ENCODE results near the gene TTC22.

Gene TTC22

DNA sequence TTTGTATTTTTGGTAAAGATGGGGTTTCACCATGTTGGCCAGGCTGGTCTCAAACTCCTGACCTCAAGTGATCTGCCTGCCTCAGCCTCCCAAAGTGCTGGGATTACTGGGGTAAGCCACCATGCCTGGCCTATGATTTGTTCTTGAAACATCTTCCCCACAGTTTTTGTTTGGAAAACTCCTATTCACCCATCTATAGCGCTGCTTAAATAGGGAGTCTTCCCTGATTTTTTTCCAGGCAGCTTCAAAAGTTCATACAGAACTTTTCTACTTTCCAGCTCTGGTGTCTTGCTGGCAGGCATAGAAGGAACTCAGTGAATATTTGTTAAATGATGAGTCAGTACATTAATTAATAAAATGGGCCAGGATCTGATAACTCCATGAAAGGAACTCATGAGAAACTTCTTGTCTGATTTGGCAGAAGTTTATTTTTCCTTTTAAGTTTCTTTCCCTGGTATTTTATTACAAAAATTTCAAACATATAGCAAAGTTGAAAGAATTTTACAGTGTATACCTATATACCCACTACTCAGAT is 33.0 kb upstream of the TTC22 start:
- no peak for DNase-seq (ENCODE audit: low read depth, low spot score)

DNA sequence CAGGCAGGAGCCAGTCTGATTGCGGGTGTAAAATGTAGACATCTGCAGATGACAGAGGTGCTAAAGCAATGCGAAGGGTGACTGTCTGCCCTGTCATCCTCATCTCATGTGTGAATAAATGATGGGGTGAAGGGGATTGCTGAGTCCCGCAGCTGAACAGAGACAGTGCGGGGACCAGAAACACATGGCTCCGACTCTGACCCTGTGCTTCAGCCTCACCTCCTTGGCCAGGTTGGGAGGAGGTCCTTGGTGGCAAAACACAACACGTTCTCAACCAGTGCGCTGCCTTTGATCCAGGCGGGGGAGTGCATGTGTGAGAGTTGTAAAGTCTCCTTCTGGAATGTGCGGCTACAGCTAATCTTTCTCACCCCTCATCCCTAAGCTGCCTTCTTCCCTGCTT is 32.0 kb upstream of the TTC22 start:
- no peak for DNase-seq (ENCODE audit: low read depth, low spot score)

DNA sequence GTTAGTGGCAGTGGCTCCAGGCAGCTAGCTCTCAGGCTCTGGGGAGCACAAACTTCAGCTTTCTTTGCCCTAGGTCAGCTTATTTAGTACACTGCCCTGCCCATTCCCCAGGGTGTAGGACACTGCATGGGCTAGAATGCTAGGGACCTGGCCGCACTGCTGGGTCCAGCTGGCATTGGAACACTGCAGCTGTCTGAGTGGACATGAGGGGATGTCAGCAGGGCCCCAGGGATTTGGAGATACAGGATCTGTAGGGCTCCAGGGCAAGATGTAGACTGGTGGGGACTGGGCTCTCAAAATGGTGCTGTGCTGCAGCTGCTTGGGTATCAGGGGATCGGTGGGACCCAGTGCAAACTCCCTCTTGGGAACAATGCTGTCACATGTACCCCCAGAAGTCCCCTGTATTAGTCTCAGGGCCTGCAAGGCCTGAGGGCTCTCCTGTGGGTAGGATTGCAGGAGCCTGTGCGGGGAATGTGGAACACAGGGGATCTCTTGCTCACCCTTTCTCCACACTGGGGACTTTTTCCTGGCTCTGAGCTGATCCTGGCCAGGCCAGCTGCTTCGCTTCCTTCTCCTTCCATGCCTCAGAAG is 25.2 kb upstream of the TTC22 start:
- DNase-seq (ENCODE audit: low read depth, low spot score), result no peak

DNA sequence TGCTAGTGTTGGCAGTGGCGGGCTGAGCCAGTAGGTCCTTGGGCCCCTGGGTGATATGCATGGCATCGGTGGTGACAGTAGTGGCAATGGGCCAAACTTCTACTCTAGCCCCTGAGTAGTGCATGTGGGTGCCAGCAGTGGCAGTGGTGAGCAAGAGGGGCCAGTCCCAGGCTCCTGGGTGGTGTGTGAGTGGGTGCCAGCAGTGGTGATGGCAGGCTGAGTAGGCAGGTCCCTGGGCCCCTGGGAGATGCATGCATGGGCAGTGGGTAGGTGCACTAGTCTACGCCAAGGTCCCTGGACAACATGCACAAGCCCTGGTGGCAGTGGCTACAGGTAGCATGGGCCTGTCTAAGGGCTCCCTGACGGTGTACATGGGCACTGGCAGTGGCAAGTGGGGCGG is 24.6 kb upstream of the TTC22 start:
- DNase-seq (ENCODE audit: low read depth, low spot score), result no peak

DNA sequence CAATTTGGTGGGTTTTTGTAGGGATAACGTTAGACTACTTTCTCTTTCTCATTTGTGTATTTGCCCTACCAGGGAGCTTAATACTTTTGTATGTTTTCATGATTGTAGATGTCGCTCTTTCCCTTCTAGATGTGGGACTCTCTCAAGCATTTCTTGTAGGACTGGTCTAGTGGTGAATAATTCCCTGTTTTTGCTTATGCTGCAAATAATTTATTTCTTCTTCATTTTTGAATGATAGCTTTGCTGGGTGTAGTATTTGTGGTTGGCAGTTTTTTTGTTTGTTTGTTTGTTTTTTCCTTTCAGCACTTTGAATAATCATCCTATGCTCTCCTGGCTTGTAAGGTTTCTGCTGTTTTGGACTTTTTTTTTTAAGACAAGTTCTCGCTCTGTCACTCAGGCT is 22.5 kb upstream of the TTC22 start:
- DNase-seq (ENCODE audit: low read depth, low spot score), result no peak

DNA sequence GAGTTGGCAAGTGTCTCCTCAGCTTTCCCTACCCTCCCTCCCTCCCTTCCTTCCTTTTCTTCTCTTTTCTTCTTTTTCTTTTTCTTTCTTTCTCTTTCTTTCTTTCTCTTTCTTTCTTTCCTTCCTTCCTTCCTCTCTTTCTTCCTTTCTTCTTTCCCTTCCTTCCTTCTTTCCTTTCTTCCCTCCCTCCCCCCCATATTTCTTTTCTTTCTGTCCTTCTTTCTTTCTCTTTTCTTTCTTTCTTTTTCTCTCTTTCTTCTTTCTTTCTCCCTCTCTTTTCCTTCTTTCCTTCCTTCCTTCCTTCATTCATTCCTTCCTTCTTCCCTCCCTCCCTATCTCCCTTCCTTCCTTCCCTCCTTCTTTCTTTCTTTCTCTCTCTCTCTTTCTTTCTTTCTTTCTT is 18.6 kb upstream of the TTC22 start:
- no peak for DNase-seq (ENCODE audit: low read depth, low spot score)

DNA sequence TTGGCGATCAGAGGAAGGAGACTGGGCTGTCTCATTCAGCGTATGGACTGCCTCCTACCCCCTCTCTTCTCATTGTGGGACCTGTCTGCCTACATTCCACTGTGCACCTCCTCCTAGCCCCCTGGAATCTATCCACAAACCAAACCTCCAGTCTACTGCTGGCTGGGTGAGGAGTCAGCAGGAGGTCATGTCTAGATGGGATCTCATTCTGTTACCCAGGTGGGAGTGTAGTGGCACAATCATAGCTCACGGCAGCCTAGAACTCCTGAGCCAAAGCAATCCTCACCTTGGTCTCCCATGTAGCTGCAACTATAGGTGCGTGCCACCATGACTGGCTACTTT is 18.0 kb upstream of the TTC22 start:
- DNase-seq (ENCODE audit: low read depth, low spot score), result no peak

DNA sequence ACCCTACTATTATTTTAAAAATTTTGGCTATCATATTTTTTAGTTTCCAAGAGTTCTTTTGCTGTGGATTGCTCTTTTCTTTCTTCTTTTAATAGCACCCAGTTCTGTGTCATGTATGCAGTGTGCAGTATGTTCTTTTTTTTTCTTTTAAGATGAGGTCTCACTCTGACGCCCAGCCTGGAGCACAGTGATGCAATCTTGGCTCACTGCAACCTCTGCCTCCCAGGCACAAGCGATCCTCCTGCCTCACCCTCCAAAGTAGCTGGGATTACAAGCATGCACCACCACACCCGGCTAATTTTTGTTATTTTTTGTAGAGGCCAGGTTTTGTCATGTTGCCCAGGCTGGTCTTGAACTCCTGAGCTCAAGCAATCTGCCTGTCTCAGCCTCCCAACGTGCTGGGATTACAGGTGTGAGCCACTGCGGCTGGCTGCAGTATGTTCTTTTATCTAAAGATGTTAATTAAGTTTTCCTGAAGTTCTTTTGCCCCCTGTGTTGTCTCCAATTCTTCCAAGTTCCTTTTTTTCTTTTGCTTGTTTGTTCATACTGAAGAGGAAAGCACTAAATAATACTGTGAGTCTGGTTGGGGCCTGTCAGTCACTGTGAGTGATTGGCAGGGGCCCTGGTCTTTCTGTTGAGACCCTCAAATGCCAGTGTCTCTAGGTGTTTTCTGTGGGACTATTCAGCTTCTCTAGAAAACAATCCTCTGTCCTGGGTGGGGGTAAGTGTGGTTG is 17.5 kb upstream of the TTC22 start:
- no peak for DNase-seq (ENCODE audit: low read depth, low spot score)

DNA sequence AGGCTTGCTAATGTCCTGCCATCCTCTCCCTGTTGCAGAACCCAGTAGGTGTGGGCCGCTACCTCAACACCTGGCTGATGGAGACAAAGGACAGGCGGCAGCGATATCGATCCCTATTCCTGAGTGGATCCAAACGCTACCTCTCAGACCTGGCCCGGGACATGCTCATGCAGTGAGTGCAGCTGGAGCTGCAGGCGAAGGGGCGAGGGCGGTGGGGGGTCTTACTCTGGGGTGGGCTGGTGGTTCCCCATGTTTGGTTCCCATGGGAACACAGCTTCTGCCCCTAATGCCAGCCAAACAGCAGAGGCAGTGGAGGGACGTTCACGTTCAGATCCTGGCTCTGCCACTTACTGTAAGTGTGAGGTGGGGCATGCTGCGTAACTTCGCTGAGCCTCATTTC is 15.8 kb upstream of the TTC22 start:
- DNase-seq (ENCODE audit: low read depth, low spot score), result no peak

DNA sequence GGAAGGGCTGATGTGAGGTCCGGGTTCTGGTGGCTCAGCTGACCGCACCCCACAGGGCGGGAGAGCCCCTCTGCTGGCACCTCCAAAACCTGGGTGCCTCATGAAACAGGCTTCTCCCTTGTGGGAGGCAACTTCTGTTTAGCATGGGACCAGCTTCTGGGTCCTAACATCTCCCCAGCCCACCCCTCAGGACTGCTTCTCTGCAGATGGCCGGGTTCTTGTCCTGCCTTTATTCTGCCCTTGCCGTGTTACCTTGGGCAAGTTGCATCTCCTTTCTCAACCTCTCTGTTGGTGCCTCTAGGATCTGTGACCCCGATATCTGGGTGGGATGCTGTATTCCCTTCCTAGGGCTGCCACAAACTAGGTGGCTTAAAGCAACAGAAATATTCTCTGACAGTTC is 15.0 kb upstream of the TTC22 start:
- no peak for DNase-seq (ENCODE audit: low read depth, low spot score)

DNA sequence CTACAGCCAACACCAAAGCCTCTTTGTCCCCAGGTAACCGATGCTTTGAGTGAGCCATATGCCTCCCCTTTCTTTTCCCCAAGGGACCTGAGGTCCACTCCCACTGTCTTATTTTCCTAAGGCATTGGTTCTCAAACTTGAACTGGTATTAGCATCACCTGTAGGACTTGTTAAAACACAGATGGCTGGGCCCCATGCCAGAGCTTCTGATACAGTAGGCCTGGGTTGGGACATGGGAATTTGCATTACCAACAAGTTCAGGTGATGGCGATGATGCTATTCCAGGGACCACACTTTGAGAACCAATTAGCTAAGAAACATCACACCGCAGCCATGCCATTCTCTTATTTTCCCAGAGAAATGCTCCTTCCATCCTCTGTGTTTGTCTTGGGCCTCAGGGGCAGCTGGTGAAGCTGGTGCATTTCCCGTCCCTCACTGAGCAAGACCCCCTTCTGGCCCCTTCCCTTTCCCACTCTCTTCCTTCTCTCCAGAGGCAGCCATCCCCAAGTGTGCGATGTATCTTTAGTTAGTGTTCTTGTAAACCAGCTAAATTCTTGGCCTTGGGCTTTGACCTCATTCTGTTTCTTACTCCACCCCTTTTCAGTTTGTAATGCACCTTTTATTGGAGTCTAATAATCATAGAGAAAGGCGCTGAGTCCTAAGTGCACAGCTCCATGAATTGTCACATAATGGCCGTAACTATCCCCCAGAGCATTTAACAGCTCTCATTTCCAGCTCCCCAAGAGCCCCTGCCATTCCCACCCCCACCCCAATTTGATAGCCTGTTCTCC is 14.2 kb upstream of the TTC22 start:
- DNase-seq (ENCODE audit: low read depth, low spot score), result no peak

DNA sequence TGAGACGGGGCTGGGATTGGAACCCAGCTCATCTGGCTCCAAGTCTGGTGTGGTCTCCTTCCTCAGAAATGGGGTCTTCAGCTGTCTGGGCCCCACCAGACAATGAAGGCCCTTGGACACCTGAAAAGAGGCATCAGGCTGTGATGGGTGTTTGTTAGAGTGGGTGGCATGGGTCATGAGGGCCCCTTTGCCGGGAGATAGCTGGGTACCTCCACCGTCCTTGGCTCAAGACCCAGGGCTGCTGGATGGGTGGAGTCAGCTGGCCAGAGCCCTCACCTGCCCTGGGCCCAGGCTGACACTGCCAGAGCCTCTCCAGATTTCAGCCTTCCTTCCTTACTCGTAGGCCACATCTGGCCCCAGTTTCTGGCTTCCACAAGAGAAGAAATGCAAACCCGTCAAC is 13.4 kb upstream of the TTC22 start:
- no peak for DNase-seq (ENCODE audit: low read depth, low spot score)

DNA sequence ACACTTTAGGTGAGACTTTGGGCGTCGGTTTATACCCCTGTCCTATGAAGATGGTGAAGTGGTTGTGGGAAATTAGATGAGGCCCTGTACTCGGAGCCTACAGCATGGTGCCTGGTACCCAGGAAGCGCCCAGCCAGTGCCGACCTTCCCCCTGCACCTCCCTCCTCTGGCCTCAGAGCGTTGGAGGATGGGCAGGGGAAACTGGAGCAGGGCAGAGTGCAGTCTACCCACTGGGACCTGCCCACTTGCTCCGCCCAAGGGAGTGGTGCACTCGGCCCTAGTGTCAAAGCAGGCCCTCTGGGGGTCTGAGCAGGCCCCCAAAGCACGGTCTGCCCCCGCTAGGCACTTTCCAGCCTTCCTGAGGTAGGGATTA is 13.0 kb upstream of the TTC22 start:
- DNase-seq (ENCODE audit: low read depth, low spot score), result no peak

DNA sequence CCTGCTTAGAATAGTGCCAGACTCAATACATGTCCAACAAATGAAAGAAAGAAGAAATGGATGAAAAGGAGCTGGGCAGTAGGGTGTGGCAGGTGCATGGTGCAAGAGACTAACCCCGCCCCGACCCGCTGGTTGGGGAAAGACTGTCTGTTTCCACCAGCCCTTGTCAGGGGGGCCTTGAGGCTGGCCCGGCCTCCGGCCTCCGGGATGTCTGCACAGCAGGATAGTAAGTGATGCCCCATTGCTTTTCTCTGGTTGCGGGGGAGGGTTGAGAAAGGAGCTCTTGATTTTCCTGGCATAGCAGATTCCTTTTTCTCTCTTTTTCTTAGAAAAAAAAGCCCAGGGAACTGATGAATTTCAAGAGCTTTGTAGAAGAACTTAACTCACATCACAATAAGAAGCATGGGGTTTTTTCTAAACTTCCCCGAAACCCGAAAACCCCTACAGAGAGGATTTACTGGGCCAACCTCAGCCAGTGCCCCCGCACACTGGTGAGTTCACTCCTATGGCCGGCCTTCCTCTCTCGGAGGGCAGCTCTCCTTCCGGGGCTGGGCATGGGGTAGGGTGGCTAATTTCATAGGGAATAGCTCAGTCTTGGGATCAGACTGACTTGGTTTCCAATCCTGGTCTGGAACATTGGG is 12.5 kb upstream of the TTC22 start:
- DNase-seq (ENCODE audit: low read depth, low spot score), result no peak

DNA sequence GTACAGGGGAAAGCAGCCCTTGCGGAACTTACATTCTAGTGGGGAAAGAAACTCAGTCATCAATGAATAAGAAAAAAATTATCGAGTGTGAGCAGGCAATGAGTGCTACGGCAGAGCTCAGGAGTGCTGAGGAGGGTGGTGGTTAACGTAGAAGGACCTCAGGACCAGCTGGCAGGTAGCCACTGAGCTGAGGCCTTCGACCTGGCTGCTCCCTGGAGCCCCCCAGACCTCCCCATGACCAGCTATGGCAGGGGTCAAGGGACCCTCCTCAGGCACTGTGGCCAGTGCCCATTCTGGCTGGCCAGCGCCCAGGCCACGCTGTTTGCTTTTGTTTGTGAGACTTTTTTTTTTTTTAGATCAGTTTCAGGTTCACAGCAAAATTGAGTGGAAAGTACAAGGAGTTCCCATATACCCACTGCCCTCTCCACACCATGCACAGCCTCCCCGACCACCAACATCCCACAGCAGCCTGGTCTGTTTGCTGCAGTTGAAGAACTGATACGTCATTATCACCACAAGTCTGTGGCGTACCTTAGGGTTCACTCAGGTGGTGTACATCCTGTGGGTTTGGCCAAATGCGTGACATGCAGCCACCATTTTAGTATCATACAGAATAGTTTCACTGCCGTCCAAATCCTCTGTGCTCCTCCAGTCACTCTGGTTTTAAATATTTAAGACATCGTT is 11.8 kb upstream of the TTC22 start:
- DNase-seq (ENCODE audit: low read depth, low spot score), result no peak

DNA sequence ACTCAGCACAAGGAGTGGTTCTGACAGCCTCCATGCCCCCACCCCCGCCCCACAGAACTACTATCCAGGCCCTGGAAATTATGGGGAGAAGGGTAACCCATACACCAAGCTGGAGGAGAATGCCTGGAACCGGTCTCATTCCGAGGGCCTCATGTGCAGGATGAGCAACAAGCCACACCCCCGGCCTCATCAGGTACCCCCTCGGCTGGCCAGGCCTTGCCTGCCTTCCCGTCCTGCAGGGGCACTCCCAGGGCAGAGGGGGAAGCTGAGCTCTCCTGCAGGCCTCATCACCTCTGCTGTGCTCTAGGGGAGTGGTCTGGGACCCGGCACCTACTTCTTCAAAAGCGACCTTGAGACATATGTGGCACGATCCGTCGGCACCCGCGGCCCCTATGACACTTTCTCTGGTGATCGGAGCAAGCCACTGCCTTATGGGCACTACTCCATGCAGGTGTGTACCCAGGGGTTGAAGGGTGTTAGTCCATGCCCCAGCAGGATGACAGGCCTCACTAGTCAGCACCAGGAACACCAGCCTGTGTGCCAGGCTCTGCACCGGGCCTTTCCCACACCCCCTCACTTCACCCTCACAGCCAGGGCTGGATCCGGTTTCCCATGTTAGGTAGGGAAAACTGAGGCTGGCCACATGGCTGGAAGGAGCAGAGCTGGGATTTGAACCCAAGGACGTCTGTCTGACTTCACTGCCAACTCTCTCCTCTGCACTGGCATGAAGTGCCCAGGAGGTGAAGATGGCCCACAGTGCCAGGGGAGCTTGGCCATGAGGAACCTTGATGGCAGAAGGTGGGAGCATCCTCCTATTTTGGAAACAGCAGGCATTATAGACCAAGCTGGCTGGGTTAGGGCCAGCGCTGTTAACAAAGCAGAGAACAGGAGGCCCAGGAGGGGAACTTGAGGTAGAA is 10.9 kb upstream of the TTC22 start:
- DNase-seq (ENCODE audit: low read depth, low spot score), result no peak

DNA sequence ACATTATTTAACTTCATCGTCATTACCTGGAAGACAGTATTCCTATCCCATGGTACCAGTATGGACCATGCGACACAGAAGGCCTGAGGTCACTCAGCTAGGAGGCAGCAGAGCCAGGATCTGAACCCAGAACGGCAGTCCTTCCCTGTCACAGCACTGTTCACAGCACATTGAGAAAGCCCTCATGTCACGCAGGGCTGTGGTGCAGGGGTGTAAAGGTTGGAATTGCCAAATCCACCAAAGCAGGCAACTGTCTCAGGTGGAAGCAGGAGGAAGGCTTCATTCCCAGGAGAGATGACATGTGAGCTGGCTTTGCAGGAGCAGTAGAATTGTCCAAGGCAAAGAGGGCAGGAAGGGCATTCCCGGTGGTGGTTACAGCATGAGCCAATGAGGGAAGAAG is 9.9 kb upstream of the TTC22 start:
- DNase-seq (ENCODE audit: low read depth, low spot score), result no peak

DNA sequence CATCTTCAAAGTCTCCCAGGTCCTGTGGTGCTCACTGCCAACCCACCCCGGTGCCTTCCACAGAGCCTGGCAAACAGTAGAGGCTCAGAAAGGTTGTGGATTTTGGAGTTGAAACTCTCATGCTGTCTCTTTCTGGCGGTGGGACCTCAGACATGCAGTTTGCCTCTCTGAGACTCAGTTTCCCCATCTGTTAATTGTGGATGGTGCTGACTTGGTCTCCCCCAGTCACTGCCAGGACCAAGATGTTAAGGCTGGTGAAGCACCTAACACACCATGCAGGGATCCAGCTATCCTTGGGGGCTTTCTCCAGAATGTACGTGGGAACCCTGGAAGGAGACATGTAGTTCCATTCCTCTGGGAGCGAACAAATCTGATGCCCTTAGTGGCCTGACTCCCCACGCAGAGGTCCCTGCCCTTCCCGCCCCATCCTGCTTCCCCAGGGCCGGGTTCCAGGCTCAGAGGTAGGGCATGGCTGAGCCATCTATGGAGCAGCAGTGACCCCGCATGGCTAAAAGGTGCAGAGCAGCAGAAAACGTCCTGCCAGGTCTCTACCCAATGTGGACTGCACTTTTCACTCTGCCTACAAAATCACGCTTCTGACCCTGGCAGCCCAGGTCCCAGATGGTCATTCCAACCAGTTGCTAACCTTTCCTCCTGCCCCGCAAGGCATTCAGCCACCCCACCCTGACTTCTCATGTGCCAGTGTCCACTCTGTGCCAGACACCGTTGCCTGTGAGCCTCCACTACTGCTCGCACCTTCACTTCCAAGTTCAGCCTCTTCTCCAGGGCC is 9.2 kb upstream of the TTC22 start:
- DNase-seq (ENCODE audit: low read depth, low spot score), result peak; percentile 80

DNA sequence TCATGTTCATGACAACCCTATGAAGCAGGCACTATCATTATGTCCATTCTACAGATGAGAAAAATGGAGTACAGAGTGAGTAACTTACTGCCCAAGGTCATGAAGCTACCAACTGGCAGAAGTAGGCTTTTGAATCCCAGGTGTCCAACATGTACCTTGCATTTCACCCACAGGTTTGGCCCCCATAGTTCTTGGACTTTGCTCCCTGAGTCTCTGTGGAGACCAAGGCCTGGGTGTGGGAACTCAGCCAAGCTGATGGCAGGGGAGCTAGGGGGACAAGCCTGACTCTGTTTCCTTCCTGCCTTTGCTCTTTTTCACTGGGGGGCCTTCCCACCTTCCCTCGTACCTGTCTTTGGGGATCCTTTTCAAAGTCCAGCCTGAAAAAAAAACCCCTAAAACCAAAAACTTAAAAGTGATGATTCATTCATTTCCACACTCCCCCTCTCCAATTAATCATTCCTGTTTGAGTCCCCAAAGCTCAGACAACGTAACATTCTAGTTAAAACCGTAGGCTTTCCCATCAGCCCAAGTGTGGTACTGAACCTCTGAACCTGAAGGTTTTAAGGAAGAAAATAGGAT is 8.5 kb upstream of the TTC22 start:
- no peak for DNase-seq (ENCODE audit: low read depth, low spot score)

All from astrocyte of the hippocampus (primary cell).